Neural progenitor cell (in vitro differentiated cells): ENCODE measurements around the gene ADTRP. TPM values are rescaled to one million over a fixed set of nuclear protein-coding genes. Genes with fewer than 3 reads are reported as not detected.

ENCODE experiments used
- DNase-seq: peaks from one replicate; pipeline ENCODE4 v3.0.0-alpha.2; 2016; ENCODE audit warnings: low spot score
- H2AFZ ChIP-seq: fragments of 200-600 bp; sonication (generic); replicated peaks from 2 replicates; pipeline ENCODE4 v1.6.1; 2016; ENCODE audit warnings: antibody characterized with exemption
- H3F3A ChIP-seq: fragments of 200-600 bp; sonication (generic); 2 replicates; pipeline ENCODE4 v1.6.1; 2016; ENCODE audit warnings: antibody characterized with exemption, low read depth
- H3K27ac ChIP-seq: fragments of 200-600 bp; sonication (generic); 2 replicates; pipeline ENCODE4 v1.5.1; 2016; ENCODE audit warnings: mild to moderate bottlenecking
- H3K27me3 ChIP-seq: fragments of 200-600 bp; sonication (generic); 2 replicates; pipeline ENCODE4 v1.6.1; 2016; ENCODE audit warnings: mild to moderate bottlenecking, moderate library complexity
- H3K36me3 ChIP-seq: fragments of 200-600 bp; sonication (generic); 2 replicates; pipeline ENCODE4 v1.5.1; 2016
- H3K4me1 ChIP-seq: fragments of 200-600 bp; sonication (generic); 2 replicates; pipeline ENCODE4 v1.6.1; 2016; ENCODE audit warnings: mixed run types
- H3K4me2 ChIP-seq: fragments of 200-600 bp; sonication (generic); 2 replicates; pipeline ENCODE4 v1.6.1; 2016
- H3K4me3 ChIP-seq: fragments of 200-600 bp; sonication (generic); 2 replicates; pipeline ENCODE4 v1.5.1; 2016
- H3K79me2 ChIP-seq: fragments of 200-600 bp; sonication (generic); 2 replicates; pipeline ENCODE4 v1.6.1; 2016; ENCODE audit warnings: low read depth
- H3K9ac ChIP-seq: fragments of 200-600 bp; sonication (generic); 2 replicates; pipeline ENCODE4 v1.6.1; 2016
- H3K9me3 ChIP-seq: fragments of 200-600 bp; sonication (generic); 2 replicates; pipeline ENCODE4 v1.5.1; 2016; ENCODE audit warnings: low read depth
- H4K20me1 ChIP-seq: fragments of 200-600 bp; sonication (generic); 2 replicates; pipeline ENCODE4 v1.6.1; 2016; ENCODE audit warnings: low read depth
- H3K27ac Mint-ChIP-seq: 3 replicates; pipeline ENCODE4 v1.8.0; 2021; ENCODE audit warnings: mixed read lengths
- H3K27me3 Mint-ChIP-seq: 2 replicates; pipeline ENCODE4 v1.8.0; 2022; ENCODE audit warnings: low read depth, mild to moderate bottlenecking, inconsistent platforms, moderate library complexity, mixed read lengths; ENCODE audit not compliant: insufficient read depth
- H3K36me3 Mint-ChIP-seq: 3 replicates; pipeline ENCODE4 v1.8.0; 2021; ENCODE audit warnings: mixed read lengths
- H3K4me1 Mint-ChIP-seq: 3 replicates; pipeline ENCODE4 v1.8.0; 2021; ENCODE audit warnings: mixed read lengths
- H3K4me3 Mint-ChIP-seq: 3 replicates; pipeline ENCODE4 v1.8.0; 2021; ENCODE audit warnings: mild to moderate bottlenecking, moderate library complexity, mixed read lengths
- H3K9me3 Mint-ChIP-seq: 3 replicates; pipeline ENCODE4 v1.8.0; 2020; ENCODE audit warnings: mixed read lengths
- CTCF ChIP-seq: fragments of 200-600 bp; sonication (generic); IDR thresholded peaks from 2 replicates; pipeline ENCODE4 v1.5.1; 2017; ENCODE audit warnings: antibody characterized with exemption, mild to moderate bottlenecking
- EZH2 ChIP-seq: fragments of 200-600 bp; sonication (generic); IDR thresholded peaks from 2 replicates; pipeline ENCODE4 v1.6.1; 2017; ENCODE audit warnings: antibody characterized with exemption, mild to moderate bottlenecking, moderate library complexity
- EZH2phosphoT487 ChIP-seq: fragments of 200-600 bp; sonication (generic); IDR thresholded peaks from 2 replicates; pipeline ENCODE4 v1.6.1; 2017; ENCODE audit warnings: antibody characterized with exemption
- total RNA-seq: library from RNA; depleted of rRNA; stranded (reverse); fragments of >200 nt; gene quantifications from 2 replicates; pipeline ENCODE4 v1.2.3, GENCODE V29; 2015; ENCODE audit warnings: low replicate concordance

The ADTRP gene
- total RNA-seq, 1 donor from 2014 or later = not detected

GRCh38 chr6:11738661-11739375 lies 39.8 kb downstream of the ADTRP start:
- Mint-ChIP-seq H3K9me3 (no peaks in the 10 kb centered on the region), H3K27ac (no peak overlapping the region), H3K4me1 (peaks cover 20% of the 10 kb centered on the region), H3K27me3 (peaks cover 2% of the 10 kb centered on the region), H3K36me3 (no peaks in the 10 kb centered on the region), H3K4me3 (no peak overlapping the region)
- peaks cover 16% of the 10 kb centered on the region for H3K4me1 ChIP-seq
- no peaks in the 10 kb centered on the region for H4K20me1 ChIP-seq
- H3K9ac ChIP-seq = no peak overlapping the region
- peak; percentile 26 for DNase-seq
- peak overlapping the region; percentile 14 for H3K27ac ChIP-seq
- no peaks in the 10 kb centered on the region for H3F3A ChIP-seq
- H3K36me3 ChIP-seq = no peaks in the 10 kb centered on the region
- H3K4me3 ChIP-seq = no peak overlapping the region
- no peak overlapping the region for H3K4me2 ChIP-seq
- no peaks in the 10 kb centered on the region for H3K27me3 ChIP-seq
- H3K79me2 ChIP-seq = no peaks in the 10 kb centered on the region
- H2AFZ ChIP-seq = no peak overlapping the region
- H3K9me3 ChIP-seq = no peaks in the 10 kb centered on the region
- TF ChIP-seq EZH2phosphoT487 (no peak), CTCF (no peak), EZH2 (no peak)

- Histone ChIP-seq H3K27ac (peak overlapping the region; percentile 14), H2AFZ (no peak overlapping the region), H4K20me1 (no peaks in the 10 kb centered on the region), H3F3A (no peaks in the 10 kb centered on the region), H3K4me1 (peaks cover 16% of the 10 kb centered on the region), H3K4me2 (no peak overlapping the region), H3K9me3 (no peaks in the 10 kb centered on the region), H3K9ac (no peak overlapping the region), H3K79me2 (no peaks in the 10 kb centered on the region), H3K4me3 (no peak overlapping the region), H3K27me3 (no peaks in the 10 kb centered on the region), H3K36me3 (no peaks in the 10 kb centered on the region)
- no peak for DNase-seq
- Mint-ChIP-seq H3K27ac (no peak overlapping the region), H3K9me3 (no peaks in the 10 kb centered on the region), H3K4me3 (no peak overlapping the region), H3K4me1 (peaks cover 20% of the 10 kb centered on the region), H3K36me3 (no peaks in the 10 kb centered on the region), H3K27me3 (peaks cover 2% of the 10 kb centered on the region)
- TF ChIP-seq EZH2 (no peak), EZH2phosphoT487 (no peak), CTCF (no peak)
These were observed 40.4 kb downstream of the ADTRP start for GRCh38 chr6:11738234-11738633.

- H3K27me3 Mint-ChIP-seq = peaks cover 2% of the 10 kb centered on the region
- H3K9me3 ChIP-seq = no peaks in the 10 kb centered on the region
- H2AFZ ChIP-seq = no peak overlapping the region
- no peak for DNase-seq
- H3K27ac Mint-ChIP-seq = no peak overlapping the region
- no peak for TF ChIP-seq EZH2phosphoT487
- TF ChIP-seq CTCF = no peak
- no peak for TF ChIP-seq EZH2
- H3K79me2 ChIP-seq = no peaks in the 10 kb centered on the region
- H3F3A ChIP-seq = no peaks in the 10 kb centered on the region
- no peaks in the 10 kb centered on the region for H3K9me3 Mint-ChIP-seq
- H3K4me3 Mint-ChIP-seq = no peak overlapping the region
- H3K4me1 ChIP-seq = peaks cover 16% of the 10 kb centered on the region
- H3K9ac ChIP-seq = no peak overlapping the region
- H3K4me3 ChIP-seq = no peak overlapping the region
- no peak overlapping the region for H3K4me2 ChIP-seq
- no peaks in the 10 kb centered on the region for H3K27me3 ChIP-seq
- H4K20me1 ChIP-seq = no peaks in the 10 kb centered on the region
- no peak overlapping the region for H3K27ac ChIP-seq
- peaks cover 23% of the 10 kb centered on the region for H3K4me1 Mint-ChIP-seq
- H3K36me3 ChIP-seq = no peaks in the 10 kb centered on the region
- H3K36me3 Mint-ChIP-seq = no peaks in the 10 kb centered on the region
These were observed 42.0 kb downstream of the ADTRP start for GRCh38 chr6:11736601-11737000.
